ENCODE data around the gene THSD7A.

DNA sequence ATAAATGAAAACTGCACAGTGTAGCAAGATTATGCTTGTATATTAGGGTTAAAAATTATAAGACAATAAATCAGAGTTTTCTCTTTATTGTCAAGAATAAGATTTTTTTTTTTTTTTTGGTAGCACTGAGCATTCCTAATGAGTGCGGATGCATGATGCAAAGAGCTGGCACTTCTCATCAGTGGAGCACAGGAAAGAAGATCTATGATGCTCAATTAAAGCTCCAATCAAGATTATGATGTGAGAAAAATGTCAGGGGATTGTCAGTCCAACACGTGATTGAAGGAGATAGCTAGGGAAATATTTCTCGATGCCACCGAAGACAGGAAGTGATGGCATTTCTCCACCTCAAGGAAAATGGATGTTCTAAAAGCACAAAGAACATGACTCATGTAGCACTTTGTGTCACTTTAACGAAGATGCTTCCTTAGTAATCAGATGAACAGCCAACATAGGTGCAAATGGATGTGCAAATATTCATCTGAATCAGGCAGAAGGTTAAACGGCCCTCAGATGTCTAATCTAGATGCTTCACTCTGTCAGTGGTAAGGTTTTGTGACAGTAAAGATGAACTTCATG is 240.9 kb downstream of the THSD7A start:
- TF ChIP-seq, protein P1, sequence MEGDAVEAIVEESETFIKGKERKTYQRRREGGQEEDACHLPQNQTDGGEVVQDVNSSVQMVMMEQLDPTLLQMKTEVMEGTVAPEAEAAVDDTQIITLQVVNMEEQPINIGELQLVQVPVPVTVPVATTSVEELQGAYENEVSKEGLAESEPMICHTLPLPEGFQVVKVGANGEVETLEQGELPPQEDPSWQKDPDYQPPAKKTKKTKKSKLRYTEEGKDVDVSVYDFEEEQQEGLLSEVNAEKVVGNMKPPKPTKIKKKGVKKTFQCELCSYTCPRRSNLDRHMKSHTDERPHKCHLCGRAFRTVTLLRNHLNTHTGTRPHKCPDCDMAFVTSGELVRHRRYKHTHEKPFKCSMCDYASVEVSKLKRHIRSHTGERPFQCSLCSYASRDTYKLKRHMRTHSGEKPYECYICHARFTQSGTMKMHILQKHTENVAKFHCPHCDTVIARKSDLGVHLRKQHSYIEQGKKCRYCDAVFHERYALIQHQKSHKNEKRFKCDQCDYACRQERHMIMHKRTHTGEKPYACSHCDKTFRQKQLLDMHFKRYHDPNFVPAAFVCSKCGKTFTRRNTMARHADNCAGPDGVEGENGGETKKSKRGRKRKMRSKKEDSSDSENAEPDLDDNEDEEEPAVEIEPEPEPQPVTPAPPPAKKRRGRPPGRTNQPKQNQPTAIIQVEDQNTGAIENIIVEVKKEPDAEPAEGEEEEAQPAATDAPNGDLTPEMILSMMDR (IDR thresholded peaks at IDR 0.05), result no peak
- TF ChIP-seq POLR2AphosphoS5 (IDR thresholded peaks at IDR 0.05), result no peak
- TF ChIP-seq POLR2A (IDR thresholded peaks at IDR 0.05), result no peak

Measured in breast epithelium (tissue), 3 donors.